Activated CD8-positive, alpha-beta T cell treated with anti-CD3 and anti-CD28 coated beads for 36 hours (primary cell): ENCODE measurements around the gene TIGD2. TPM values are rescaled to one million over a fixed set of nuclear protein-coding genes. Genes with fewer than 3 reads are reported as not detected.

ENCODE experiments used
- ATAC-seq: fragments of 200-7000 bp; cut with Tn5 transposase; one replicate; pipeline ENCODE4 v1.10.0; 2021; ENCODE audit warnings: mild to moderate bottlenecking, moderate library complexity
- CTCF ChIA-PET: fragments of 350-600 bp; sonication (Branson Sonifier 250); formaldehyde crosslinking; loops from one replicate; lab custom pipeline; 2021; ENCODE audit warnings: antibody characterized with exemption; lab: Charles Lee
- POLR2A ChIA-PET: fragments of 350-600 bp; sonication (Branson Sonifier 250); formaldehyde crosslinking; loops from one replicate; lab custom pipeline; 2021; ENCODE audit warnings: antibody characterized with exemption; lab: Charles Lee
- DNase-seq: peaks from one replicate; pipeline ENCODE4 v3.0.0-alpha.2; 2020
- H3K27ac Mint-ChIP-seq: one replicate; pipeline ENCODE4 v1.8.0; 2021; ENCODE audit warnings: mild to moderate bottlenecking, mixed read lengths
- H3K27me3 Mint-ChIP-seq: one replicate; pipeline ENCODE4 v1.8.0; 2021; ENCODE audit warnings: mixed read lengths
- H3K36me3 Mint-ChIP-seq: one replicate; pipeline ENCODE4 v1.8.0; 2021; ENCODE audit warnings: low read depth, mixed read lengths
- H3K4me1 Mint-ChIP-seq: one replicate; pipeline ENCODE4 v1.8.0; 2021; ENCODE audit warnings: low read depth, mixed read lengths
- H3K4me3 Mint-ChIP-seq: one replicate; pipeline ENCODE4 v1.8.0; 2021; ENCODE audit warnings: mild to moderate bottlenecking, moderate library complexity, mixed read lengths
- H3K9me3 Mint-ChIP-seq: one replicate; pipeline ENCODE4 v1.8.0; 2021; ENCODE audit warnings: mixed read lengths
- CTCF ChIP-seq: fragments of 200-600 bp; IDR thresholded peaks from one replicate; pipeline ENCODE4 v1.8.0; 2022; ENCODE audit warnings: antibody characterized with exemption, mild to moderate bottlenecking
- intact Hi-C: fragments of 100-400 bp; cut with micrococcal nuclease; formaldehyde crosslinking; loops from one replicate; pipeline ENCODE4 v1.10.0; 2022
- total RNA-seq, 2 experiments: library from RNA; stranded (reverse); gene quantifications; one replicate each; pipeline ENCODE4 v1.2.3, GENCODE V29; 2021

TIGD2 gene
- total RNA-seq, 2 experiments from 2014 or later, result 2.0 to 2.3 TPM

GRCh38 chr4:89164400-89164799 lies 53.1 kb downstream of the TIGD2 start:
- no peak for TF ChIP-seq CTCF
- H3K4me1 Mint-ChIP-seq, result no peaks in the 10 kb centered on the region
- H3K9me3 Mint-ChIP-seq, result no peaks in the 10 kb centered on the region
- POLR2A ChIA-PET, result no interaction called here
- H3K27ac Mint-ChIP-seq, result no peak overlapping the region
- ATAC-seq (no peak), DNase-seq (no peak)
- no peaks in the 10 kb centered on the region for H3K27me3 Mint-ChIP-seq
- H3K4me3 Mint-ChIP-seq, result no peak overlapping the region
- H3K36me3 Mint-ChIP-seq, result no peaks in the 10 kb centered on the region
- CTCF ChIA-PET, result interaction anchor here (0.6 to 2.5 kb wide), 4 partner anchors 12 to 312 kb away, joined by 3 to 16 read pairs (median 3); no protein-coding TSS in a partner anchor
- intact Hi-C loops, result no loop called here

Other genes starting within 250 kb of the TIGD2 start
- 1 to 10 TPM; 4.5 to 6.0 TPM for gene FAM13A, start 54.3 kb upstream of the TIGD2 start, total RNA-seq
- 10 to 100 TPM; 10.6 to 11.8 TPM for gene GPRIN3, start 196.3 kb downstream of the TIGD2 start, total RNA-seq